Measurements from ENCODE around the gene SLC35B2. TPM values are rescaled to one million over a fixed set of nuclear protein-coding genes. Genes with fewer than 3 reads are reported as not detected.

SLC35B2 gene
- total and polyA plus RNA-seq, 9 of the 15 experiments (the other 6 are each of a cell fraction or from before 2014, with no cell fraction given), result 14.5 to 59.1 (median 47.1) TPM

DNA sequence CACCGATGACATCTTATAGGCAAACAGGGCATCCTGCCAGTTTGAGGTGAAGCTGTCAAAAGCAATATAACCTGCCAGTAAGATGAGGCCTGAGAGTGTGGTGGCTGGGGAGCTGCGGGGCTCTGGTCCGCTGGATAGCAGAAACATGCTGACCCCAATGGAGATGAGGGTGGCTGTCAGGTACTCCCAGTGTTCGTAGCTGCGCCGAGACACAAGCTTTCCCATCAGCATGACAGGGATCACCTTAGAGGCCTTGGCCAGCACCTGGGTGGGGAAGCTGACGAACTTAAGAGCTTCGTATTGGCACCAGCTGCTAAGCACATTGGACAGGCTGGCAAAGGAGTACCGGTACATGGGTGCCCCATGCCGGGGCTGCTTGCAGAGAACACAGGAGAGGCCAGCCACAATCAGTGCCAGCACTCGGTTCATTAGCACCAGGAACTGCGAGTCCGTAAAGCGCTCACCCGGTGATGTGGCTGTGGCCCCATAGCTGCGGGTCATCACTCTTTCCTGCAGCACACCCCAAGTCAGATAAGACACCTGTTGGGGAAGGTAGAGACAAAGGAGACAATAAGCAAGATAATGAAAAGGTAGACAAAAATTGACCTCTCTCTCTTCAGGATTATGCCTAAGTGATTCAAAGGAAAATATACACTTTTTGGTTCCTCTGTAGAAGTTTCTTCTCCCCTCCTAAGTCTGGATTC is 2.1 kb downstream of the SLC35B2 start (continued):
- TF ChIP-seq, protein P1, sequence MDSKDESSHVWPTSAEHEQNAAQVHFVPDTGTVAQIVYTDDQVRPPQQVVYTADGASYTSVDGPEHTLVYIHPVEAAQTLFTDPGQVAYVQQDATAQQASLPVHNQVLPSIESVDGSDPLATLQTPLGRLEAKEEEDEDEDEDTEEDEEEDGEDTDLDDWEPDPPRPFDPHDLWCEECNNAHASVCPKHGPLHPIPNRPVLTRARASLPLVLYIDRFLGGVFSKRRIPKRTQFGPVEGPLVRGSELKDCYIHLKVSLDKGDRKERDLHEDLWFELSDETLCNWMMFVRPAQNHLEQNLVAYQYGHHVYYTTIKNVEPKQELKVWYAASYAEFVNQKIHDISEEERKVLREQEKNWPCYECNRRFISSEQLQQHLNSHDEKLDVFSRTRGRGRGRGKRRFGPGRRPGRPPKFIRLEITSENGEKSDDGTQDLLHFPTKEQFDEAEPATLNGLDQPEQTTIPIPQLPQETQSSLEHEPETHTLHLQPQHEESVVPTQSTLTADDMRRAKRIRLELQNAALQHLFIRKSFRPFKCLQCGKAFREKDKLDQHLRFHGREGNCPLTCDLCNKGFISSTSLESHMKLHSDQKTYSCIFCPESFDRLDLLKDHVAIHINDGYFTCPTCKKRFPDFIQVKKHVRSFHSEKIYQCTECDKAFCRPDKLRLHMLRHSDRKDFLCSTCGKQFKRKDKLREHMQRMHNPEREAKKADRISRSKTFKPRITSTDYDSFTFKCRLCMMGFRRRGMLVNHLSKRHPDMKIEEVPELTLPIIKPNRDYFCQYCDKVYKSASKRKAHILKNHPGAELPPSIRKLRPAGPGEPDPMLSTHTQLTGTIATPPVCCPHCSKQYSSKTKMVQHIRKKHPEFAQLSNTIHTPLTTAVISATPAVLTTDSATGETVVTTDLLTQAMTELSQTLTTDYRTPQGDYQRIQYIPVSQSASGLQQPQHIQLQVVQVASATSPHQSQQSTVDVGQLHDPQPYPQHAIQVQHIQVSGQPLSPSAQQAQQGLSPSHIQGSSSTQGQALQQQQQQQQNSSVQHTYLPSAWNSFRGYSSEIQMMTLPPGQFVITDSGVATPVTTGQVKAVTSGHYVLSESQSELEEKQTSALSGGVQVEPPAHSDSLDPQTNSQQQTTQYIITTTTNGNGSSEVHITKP (IDR thresholded peaks at IDR 0.05; ENCODE audit: partially characterized antibody), result no peak
- no peak for TF ChIP-seq MTA1 (IDR thresholded peaks at IDR 0.05; ENCODE audit: borderline replicate concordance)
- peak; percentile 45 for TF ChIP-seq SP1 (CRISPR knock-in tag; IDR thresholded peaks at IDR 0.05)
- no peak for TF ChIP-seq ZNF3 (CRISPR knock-in tag; IDR thresholded peaks at IDR 0.05)
- TF ChIP-seq FIP1L1 (IDR thresholded peaks at IDR 0.05; ENCODE audit: low read depth, low read length, poor library complexity, severe bottlenecking), result peak; percentile 76
- TF ChIP-seq NCOA2 (IDR thresholded peaks at IDR 0.05; ENCODE audit: partially characterized antibody in 2 of 2), result no peak
- TF ChIP-seq ZNF41 (CRISPR knock-in tag; conservative IDR thresholded peaks at IDR 0.05), result no peak
- TF ChIP-seq ZNF77 (CRISPR knock-in tag; IDR thresholded peaks at IDR 0.05), result no peak
- TF ChIP-seq KAT2B (IDR thresholded peaks at IDR 0.05; ENCODE audit: low read depth, low read length), result no peak
- no peak for TF ChIP-seq HDAC1 (IDR thresholded peaks at IDR 0.05)
- TF ChIP-seq ZNF347 (CRISPR knock-in tag; IDR thresholded peaks at IDR 0.05; ENCODE audit: low read depth), result no peak
- TF ChIP-seq, protein P2, sequence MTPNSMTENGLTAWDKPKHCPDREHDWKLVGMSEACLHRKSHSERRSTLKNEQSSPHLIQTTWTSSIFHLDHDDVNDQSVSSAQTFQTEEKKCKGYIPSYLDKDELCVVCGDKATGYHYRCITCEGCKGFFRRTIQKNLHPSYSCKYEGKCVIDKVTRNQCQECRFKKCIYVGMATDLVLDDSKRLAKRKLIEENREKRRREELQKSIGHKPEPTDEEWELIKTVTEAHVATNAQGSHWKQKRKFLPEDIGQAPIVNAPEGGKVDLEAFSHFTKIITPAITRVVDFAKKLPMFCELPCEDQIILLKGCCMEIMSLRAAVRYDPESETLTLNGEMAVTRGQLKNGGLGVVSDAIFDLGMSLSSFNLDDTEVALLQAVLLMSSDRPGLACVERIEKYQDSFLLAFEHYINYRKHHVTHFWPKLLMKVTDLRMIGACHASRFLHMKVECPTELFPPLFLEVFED (CRISPR knock-in tag; conservative IDR thresholded peaks at IDR 0.05), result peak; percentile 20; the same call in 1 of the 2 replicates
- no peak for TF ChIP-seq ZNF57 (CRISPR knock-in tag; IDR thresholded peaks at IDR 0.05)
- TF ChIP-seq, protein P3, sequence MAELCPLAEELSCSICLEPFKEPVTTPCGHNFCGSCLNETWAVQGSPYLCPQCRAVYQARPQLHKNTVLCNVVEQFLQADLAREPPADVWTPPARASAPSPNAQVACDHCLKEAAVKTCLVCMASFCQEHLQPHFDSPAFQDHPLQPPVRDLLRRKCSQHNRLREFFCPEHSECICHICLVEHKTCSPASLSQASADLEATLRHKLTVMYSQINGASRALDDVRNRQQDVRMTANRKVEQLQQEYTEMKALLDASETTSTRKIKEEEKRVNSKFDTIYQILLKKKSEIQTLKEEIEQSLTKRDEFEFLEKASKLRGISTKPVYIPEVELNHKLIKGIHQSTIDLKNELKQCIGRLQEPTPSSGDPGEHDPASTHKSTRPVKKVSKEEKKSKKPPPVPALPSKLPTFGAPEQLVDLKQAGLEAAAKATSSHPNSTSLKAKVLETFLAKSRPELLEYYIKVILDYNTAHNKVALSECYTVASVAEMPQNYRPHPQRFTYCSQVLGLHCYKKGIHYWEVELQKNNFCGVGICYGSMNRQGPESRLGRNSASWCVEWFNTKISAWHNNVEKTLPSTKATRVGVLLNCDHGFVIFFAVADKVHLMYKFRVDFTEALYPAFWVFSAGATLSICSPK (IDR thresholded peaks at IDR 0.05; ENCODE audit: borderline replicate concordance), result no peak
- TF ChIP-seq ZNF830 (CRISPR knock-in tag; IDR thresholded peaks at IDR 0.05), result 0 out of 2 replicates have a peak, but pooled peaks have one; percentile 41
- TF ChIP-seq NR3C1 (CRISPR knock-in tag; IDR thresholded peaks at IDR 0.05), result no peak
- TF ChIP-seq, protein P4, sequence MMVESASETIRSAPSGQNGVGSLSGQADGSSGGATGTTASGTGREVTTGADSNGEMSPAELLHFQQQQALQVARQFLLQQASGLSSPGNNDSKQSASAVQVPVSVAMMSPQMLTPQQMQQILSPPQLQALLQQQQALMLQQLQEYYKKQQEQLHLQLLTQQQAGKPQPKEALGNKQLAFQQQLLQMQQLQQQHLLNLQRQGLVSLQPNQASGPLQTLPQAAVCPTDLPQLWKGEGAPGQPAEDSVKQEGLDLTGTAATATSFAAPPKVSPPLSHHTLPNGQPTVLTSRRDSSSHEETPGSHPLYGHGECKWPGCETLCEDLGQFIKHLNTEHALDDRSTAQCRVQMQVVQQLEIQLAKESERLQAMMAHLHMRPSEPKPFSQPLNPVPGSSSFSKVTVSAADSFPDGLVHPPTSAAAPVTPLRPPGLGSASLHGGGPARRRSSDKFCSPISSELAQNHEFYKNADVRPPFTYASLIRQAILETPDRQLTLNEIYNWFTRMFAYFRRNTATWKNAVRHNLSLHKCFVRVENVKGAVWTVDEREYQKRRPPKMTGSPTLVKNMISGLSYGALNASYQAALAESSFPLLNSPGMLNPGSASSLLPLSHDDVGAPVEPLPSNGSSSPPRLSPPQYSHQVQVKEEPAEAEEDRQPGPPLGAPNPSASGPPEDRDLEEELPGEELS (CRISPR knock-in tag; IDR thresholded peaks at IDR 0.05; ENCODE audit: borderline replicate concordance), result peak; percentile 74; the same call in 1 of the 2 replicates
- no peak for TF ChIP-seq PCBP1 (IDR thresholded peaks at IDR 0.05; ENCODE audit: low read depth, low read length, poor library complexity, severe bottlenecking)
- no peak for TF ChIP-seq MEF2A (IDR thresholded peaks at IDR 0.05; ENCODE audit: control insufficient read depth, low read depth, low read length)
- no peak for TF ChIP-seq BCL6 (CRISPR knock-in tag; IDR thresholded peaks at IDR 0.05)

Measured in K562 (cell line).